GM12878 (cell line): ENCODE measurements around the gene MRRF. TPM values are rescaled to one million over a fixed set of nuclear protein-coding genes. Genes with fewer than 3 reads are reported as not detected.

ENCODE experiments used
- ATAC-seq: fragments of 200-7000 bp; cut with Tn5 transposase; 3 replicates; pipeline ENCODE4 v1.9.1; 2020; ENCODE audit warnings: mild to moderate bottlenecking, moderate library complexity
- BruUV-seq: library from RNA; stranded (reverse); fragments of 400-500 nt; replicated peaks from 2 replicates; lab custom pipeline; 2021; lab: Mats Ljungman, UMichigan
- CTCF ChIA-PET: fragments of 300-600 bp; sonication (Branson Sonifier 250); formaldehyde crosslinking; extraction: SDS; loops from one replicate; lab custom pipeline; 2021; ENCODE audit warnings: inconsistent platforms; lab: Yijun Ruan, JAX
- POLR2A ChIA-PET: fragments of 350-600 bp; formaldehyde crosslinking; extraction: SDS; loops from one replicate; lab custom pipeline; 2021; ENCODE audit warnings: inconsistent platforms; lab: Charles Lee
- RAD21 ChIA-PET: fragments of 300-600 bp; sonication (Branson Sonifier 250); formaldehyde crosslinking; loops from one replicate; lab custom pipeline; 2023; ENCODE audit warnings: antibody characterized with exemption; ENCODE audit not compliant: unreplicated experiment; lab: Charles Lee
- SMC1A ChIA-PET: fragments of 300-600 bp; sonication (Branson Sonifier 250); formaldehyde crosslinking; loops from one replicate; lab custom pipeline; 2023; ENCODE audit not compliant: unreplicated experiment, uncharacterized antibody; lab: Charles Lee
- DNase-seq: peaks from one replicate; pipeline ENCODE4 v3.0.0-alpha.2; 2011; ENCODE audit warnings: low read depth, low spot score
- FAIRE-seq: peaks from 3 replicates; lab custom pipeline; 2011; peaks lifted over from hg19 to GRCh38; lab: Jason Lieb, UNC
- H2AFZ ChIP-seq: 2 replicates; pipeline ENCODE4 v1.6.0; 2011; ENCODE audit warnings: low read depth, low read length, control low read depth; ENCODE audit not compliant: control insufficient read depth
- H3K27ac ChIP-seq: 2 replicates; pipeline ENCODE4 v1.5.1; 2011; ENCODE audit warnings: control low read depth; ENCODE audit not compliant: control insufficient read depth, insufficient read depth
- H3K27me3 ChIP-seq, 2 experiments: replicated peaks in 1 of 2; 2 replicates each; pipeline versions ENCODE4 v1.6.0 to v1.6.1; 2011; ENCODE audit warnings: low read length in 1 of 2; ENCODE audit not compliant: control insufficient read depth in 2 of 2, insufficient read depth in 2 of 2
- H3K36me3 ChIP-seq, 2 experiments: 2 replicates each; pipeline ENCODE4 v1.5.1; 2011; ENCODE audit warnings: low read length in 1 of 2; ENCODE audit not compliant: control insufficient read depth in 2 of 2, insufficient read depth in 2 of 2
- H3K4me1 ChIP-seq: 2 replicates; pipeline ENCODE4 v1.6.1; 2011; ENCODE audit warnings: mild to moderate bottlenecking, low read length, moderate library complexity, mixed read lengths; ENCODE audit not compliant: control insufficient read depth, insufficient read depth
- H3K4me2 ChIP-seq: 2 replicates; pipeline ENCODE4 v1.6.0; 2011; ENCODE audit warnings: control low read depth; ENCODE audit not compliant: control insufficient read depth, insufficient read depth
- H3K4me3 ChIP-seq: fragments of 200-600 bp; sonication (generic); 2 replicates; pipeline ENCODE4 v1.5.1; 2016
- H3K79me2 ChIP-seq: 2 replicates; pipeline ENCODE4 v1.6.0; 2011; ENCODE audit warnings: low read length; ENCODE audit not compliant: control insufficient read depth, insufficient read depth
- H3K9ac ChIP-seq: 2 replicates; pipeline ENCODE4 v1.8.0; 2011; ENCODE audit warnings: low read length, control low read depth, mixed read lengths; ENCODE audit not compliant: control insufficient read depth, insufficient read depth
- H3K9me3 ChIP-seq: replicated peaks from 3 replicates; pipeline ENCODE4 v1.5.1; 2011; ENCODE audit warnings: mild to moderate bottlenecking, low read length; ENCODE audit not compliant: control insufficient read depth, insufficient read depth
- H4K20me1 ChIP-seq: 2 replicates; pipeline ENCODE4 v1.6.0; 2011; ENCODE audit not compliant: control insufficient read depth, insufficient read depth
- CTCF ChIP-seq, 3 experiments: IDR thresholded peaks in 2 of 3; conservative IDR thresholded peaks in 1 of 3; 2 replicates each; pipeline ENCODE4 v1.5.1; 2011; ENCODE audit warnings: low read depth in 3 of 3, low read length in 3 of 3, mild to moderate bottlenecking in 3 of 3, control low read depth in 2 of 3, moderate library complexity in 2 of 3, inconsistent platforms in 1 of 3, mixed read lengths in 1 of 3; ENCODE audit not compliant: control insufficient read depth in 2 of 3, insufficient read depth in 1 of 3; ENCODE audit errors: extremely low read depth in 1 of 3
- EZH2 ChIP-seq: IDR thresholded peaks from 2 replicates; pipeline ENCODE4 v1.6.1; 2012; ENCODE audit warnings: low read depth, mild to moderate bottlenecking, control low read depth, inconsistent platforms, low read length, borderline replicate concordance; ENCODE audit not compliant: control insufficient read depth
- PAX5 ChIP-seq: IDR thresholded peaks from 2 replicates; pipeline ENCODE4 v1.6.1; 2011; ENCODE audit warnings: low read depth, low read length, borderline replicate concordance
- SUZ12 ChIP-seq: fragments of 200-600 bp; sonication (generic); IDR thresholded peaks from one replicate; pipeline ENCODE4 v1.6.1; 2018; ENCODE audit warnings: antibody characterized with exemption, mild to moderate bottlenecking; ENCODE audit not compliant: unreplicated experiment
- TCF3 ChIP-seq: IDR thresholded peaks from 2 replicates; pipeline ENCODE4 v1.6.1; 2012; ENCODE audit warnings: low read depth, mild to moderate bottlenecking, low read length, borderline replicate concordance; ENCODE audit not compliant: insufficient read depth
- WGBS: methylation state at CpG from one replicate; pipeline ENCODE4 v1.1.6; 2016; ENCODE audit warnings: low lambda C conversion rate; ENCODE audit not compliant: insufficient replicate concordance, insufficient coverage; ENCODE audit errors: missing lambda C conversion rate; 5-methylcytosine and 5-hydroxymethylcytosine counted together
- in situ Hi-C: fragments of 300-500 bp; cut with MboI; formaldehyde crosslinking; loops from 9 replicates; pipeline ENCODE4 v1.14.3; 2018; ENCODE audit warnings: mixed read lengths
- intact Hi-C: fragments of 100-400 bp; cut with micrococcal nuclease; formaldehyde crosslinking; loops from one replicate; pipeline ENCODE4 v1.14.2; 2022; ENCODE audit not compliant: unreplicated experiment
- polyA plus RNA-seq, 11 experiments: library from polyadenylated mRNA; depleted of rRNA in 4 of 11; unstranded in 6 of 11; stranded (reverse) in 5 of 11; fragments of >200 nt; fragmentation: Nextera tagmentation in 4 of 11; fragmentation: Illumina TruSeq in 1 of 11; extraction: Ambion mirVana in 4 of 11; extraction: Trizol in 1 of 11; gene quantifications; 1 replicate in 1 of 11; 2 replicates in 10 of 11; pipeline versions ENCODE4 v1.2.1 to v1.2.3, GENCODE V29; 2011 to 2016; ENCODE audit warnings: inconsistent platforms in 2 of 11, missing spikeins in 2 of 11, low read depth in 1 of 11
- total RNA-seq, 4 experiments: library from RNA; depleted of rRNA in 3 of 4; stranded (reverse); fragments of >200 nt in 3 of 4; fragmentation: Illumina TruSeq in 1 of 4; extraction: Trizol in 1 of 4; gene quantifications; 2 replicates each; pipeline versions ENCODE4 v1.2.1 to v1.2.3, GENCODE V29; 2013 to 2021

Gene MRRF
- total and polyA plus RNA-seq, 10 of the 15 experiments (the other 5 are each of a cell fraction or from before 2014, with no cell fraction given), result 64.8 to 112 (median 76.4) TPM

GRCh38 chr9:122228568-122229484, 35.9 kb upstream of the MRRF start, which contains the start of gene LHX6:
Gene LHX6, minus strand, starts transcription at chr9:122228957. Its CDS starts 217 bp downstream, at chr9:122228740.
- BruUV-seq, result no TSS peak
- Histone ChIP-seq H3K4me1 (no peaks in the 10 kb centered on the region), H3K27me3 (peaks cover 8 to 27% of the 10 kb centered on the region in 2 experiments), H4K20me1 (no peaks in the 10 kb centered on the region; the same call in 1 of the 2 replicates), H3K9ac (no peak within 1 kb of the TSS), H3K4me3 (no peak within 1 kb of the TSS), H3K4me2 (peak within 1 kb of the TSS; percentile 48; the same call in 1 of the 2 replicates), H3K27ac (no peak within 1 kb of the TSS), H3K79me2 (no peaks in the 10 kb centered on the region), H3K9me3 (no peaks in the 10 kb centered on the region), H2AFZ (no peak within 1 kb of the TSS), H3K36me3 (no peaks in the 10 kb centered on the region)
- RAD21 ChIA-PET, result no interaction called here
- in situ Hi-C loops, result no loop called here
- ATAC-seq, result no peak
- SMC1A ChIA-PET, result no interaction called here
- POLR2A ChIA-PET, result no interaction called here
- 22% methylated on average over 35 of the region's 70 CpGs for WGBS
- TF ChIP-seq CTCF (IDR thresholded peaks at IDR 0.05 in 2 of 3, conservative IDR thresholded peaks at IDR 0.05 in 1 of 3; ENCODE audit: control insufficient read depth in 2 of 3, extremely low read depth in 1 of 3, insufficient read depth in 1 of 3, low read depth in 3 of 3, low read length in 3 of 3) (no peak), PAX5 (peak; percentile 35; the same call in 1 of the 2 replicates), EZH2 (0 out of 2 replicates have a peak, but pooled peaks have one; percentile 33), SUZ12 (peak; percentile 86), TCF3 (no peak)
- no peak for FAIRE-seq
- intact Hi-C loops, result no loop called here
- CTCF ChIA-PET, result no interaction called here
- DNase-seq, result no peak
